Esophagus muscularis mucosa (tissue), 4 donors: ENCODE results near the gene SOX21.

Source experiments
- CTCF ChIP-seq, 3 experiments: fragments of 200-600 bp in 2 of 3; fragments of 450-650 bp in 1 of 3; sonication (generic) in 2 of 3; IDR thresholded peaks; one replicate each; pipeline ENCODE4 v1.5.1; 2017 to 2019; ENCODE audit warnings: antibody characterized with exemption in 3 of 3, mild to moderate bottlenecking in 2 of 3, moderate library complexity in 1 of 3
- EP300 ChIP-seq: sonication (generic); formaldehyde crosslinking; IDR thresholded peaks from one replicate; pipeline ENCODE4 v1.6.1; 2017; ENCODE audit warnings: antibody characterized with exemption
- POLR2AphosphoS5 ChIP-seq, 2 donors: sonication (generic); formaldehyde crosslinking; IDR thresholded peaks; one replicate each; pipeline ENCODE4 v1.6.1; 2017; ENCODE audit warnings: antibody characterized with exemption in 2 of 2

GRCh38 chr13:94660695-94661326, 51.5 kb downstream of the SOX21 start:
- TF ChIP-seq CTCF (IDR thresholded peaks at IDR 0.05) (no peak), POLR2AphosphoS5 (IDR thresholded peaks at IDR 0.05) (no peak), EP300 (no peak)
